Stomach (tissue), 9 donors: ENCODE results near the gene EMC1. TPM values are rescaled to one million over a fixed set of nuclear protein-coding genes. Genes with fewer than 3 reads are reported as not detected.
"Not testable (repeated sequence)": the region's sequence is repeated elsewhere in the genome, so short reads cannot be mapped to it uniquely, and the experiment has no call there.

Experiments used
- DNase-seq, 2 donors: peaks; one replicate each; pipeline versions ENCODE4 v3.0.0 to v3.0.0-alpha.2; 2013 to 2019
- H3K27ac ChIP-seq, 5 donors: fragments of 200-600 bp in 4 of 5; sonication (generic) in 4 of 5; one replicate each; pipeline ENCODE4 v1.5.1; 2013 to 2019; ENCODE audit warnings: mild to moderate bottlenecking in 1 of 5, moderate library complexity in 1 of 5
- H3K27me3 ChIP-seq, 3 donors: fragments of 200-600 bp; sonication (generic); one replicate each; pipeline ENCODE4 v1.5.1; 2017 to 2019; ENCODE audit warnings: mixed run types in 1 of 3
- H3K36me3 ChIP-seq, 4 donors: fragments of 200-600 bp; sonication (generic); 1 replicate in 3 of 4; 2 replicates in 1 of 4; pipeline ENCODE4 v1.5.1; 2016 to 2019
- H3K4me1 ChIP-seq, 4 donors: fragments of 200-600 bp; sonication (generic); one replicate each; pipeline ENCODE4 v1.5.1; 2016 to 2019
- H3K4me3 ChIP-seq, 4 donors: fragments of 200-600 bp; sonication (generic) in 3 of 4; one replicate each; pipeline ENCODE4 v1.5.1; 2016 to 2019; ENCODE audit warnings: mild to moderate bottlenecking in 1 of 4
- H3K9me3 ChIP-seq, 4 donors: fragments of 200-600 bp; sonication (generic); one replicate each; pipeline ENCODE4 v1.5.1; 2016 to 2019
- EP300 ChIP-seq: sonication (generic); formaldehyde crosslinking; IDR thresholded peaks from one replicate; pipeline ENCODE4 v1.6.1; 2017; ENCODE audit warnings: antibody characterized with exemption
- POLR2A ChIP-seq, 4 donors: fragments of 450-650 bp; IDR thresholded peaks; one replicate each; pipeline ENCODE4 v1.6.1; 2016; ENCODE audit warnings: antibody characterized with exemption in 4 of 4, control low read depth in 2 of 4, mild to moderate bottlenecking in 1 of 4, moderate library complexity in 1 of 4
- POLR2AphosphoS5 ChIP-seq, 3 donors: sonication (generic); formaldehyde crosslinking; IDR thresholded peaks; one replicate each; pipeline ENCODE4 v1.6.1; 2016; ENCODE audit warnings: antibody characterized with exemption in 3 of 3
- WGBS, 5 donors: extraction: QIAGEN DNeasy Blood & Tissue Kit in 3 of 5; methylation state at CpG; one replicate each; pipeline versions ENCODE4 v1.1.5 to v1.1.7; 2013 to 2018; 5-methylcytosine and 5-hydroxymethylcytosine counted together
- intact Hi-C: fragments of 100-400 bp; cut with DNase I; formaldehyde crosslinking; loops from one replicate; pipeline ENCODE4 v1.15.1; 2023; ENCODE audit warnings: low total_unique reads
- polyA plus RNA-seq, 3 donors: library from polyadenylated mRNA; stranded (reverse); fragments of 200-250 nt; gene quantifications; one replicate each; pipeline ENCODE4 v1.2.3, GENCODE V29; 2013
- total RNA-seq, 5 donors: library from RNA; depleted of rRNA; stranded (reverse); fragments of >200 nt; gene quantifications; one replicate each; pipeline versions ENCODE4 v1.1.0 to v1.2.3, GENCODE V29; 2014 to 2016
- TF ChIP-seq, protein P1 (sequence below), 7 experiments: fragments of 450-650 bp in 4 of 7; fragments of 200-600 bp in 3 of 7; sonication (generic) in 3 of 7; IDR thresholded peaks; one replicate each; pipeline ENCODE4 v1.5.1; 2016 to 2019; ENCODE audit warnings: antibody characterized with exemption in 7 of 7, control low read depth in 2 of 7, mild to moderate bottlenecking in 1 of 7
- donor health status: healthy with polysubstance abuse.
- donor health status: Bipolar disorder and iron deficiency.
- donor health status: healthy.

The EMC1 gene
- total and polyA plus RNA-seq, 8 donors, result 4.5 to 94.1 (median 34.4) TPM

DNA sequence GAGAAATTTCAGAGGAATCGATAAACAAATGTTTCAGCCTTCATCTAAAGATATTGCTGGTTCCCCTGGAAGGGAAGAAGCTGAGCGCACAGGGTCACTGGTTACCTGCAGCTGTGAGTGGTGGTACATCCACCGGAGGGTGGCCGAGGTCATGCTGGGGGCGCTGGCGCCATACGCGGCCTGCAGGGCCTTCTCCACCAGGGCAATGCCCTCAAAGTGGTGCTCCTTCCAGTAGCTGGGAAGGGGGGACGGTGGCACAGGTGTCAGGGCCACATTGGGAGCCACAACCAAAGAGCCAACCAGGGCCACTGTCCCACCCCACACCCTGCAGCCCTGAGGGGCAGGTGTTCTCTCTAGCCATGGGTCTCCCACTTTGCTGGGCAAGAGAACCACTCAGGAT is 32.6 kb upstream of the EMC1 start:
- Histone ChIP-seq H3K4me1 (peaks cover 0 to 22% (median 7%) of the 10 kb centered on the region in 4 donors), H3K4me3 (no peak overlapping the region), H3K36me3 (peaks cover 28 to 50% (median 44%) of the 10 kb centered on the region in 4 donors), H3K27me3 (no peaks in the 10 kb centered on the region), H3K9me3 (no peaks in the 10 kb centered on the region), H3K27ac (peak overlapping the region; percentile 26 to 84 (median 52))
- DNase-seq, result no peak
- intact Hi-C loops, result no loop called here
- TF ChIP-seq, protein P1, sequence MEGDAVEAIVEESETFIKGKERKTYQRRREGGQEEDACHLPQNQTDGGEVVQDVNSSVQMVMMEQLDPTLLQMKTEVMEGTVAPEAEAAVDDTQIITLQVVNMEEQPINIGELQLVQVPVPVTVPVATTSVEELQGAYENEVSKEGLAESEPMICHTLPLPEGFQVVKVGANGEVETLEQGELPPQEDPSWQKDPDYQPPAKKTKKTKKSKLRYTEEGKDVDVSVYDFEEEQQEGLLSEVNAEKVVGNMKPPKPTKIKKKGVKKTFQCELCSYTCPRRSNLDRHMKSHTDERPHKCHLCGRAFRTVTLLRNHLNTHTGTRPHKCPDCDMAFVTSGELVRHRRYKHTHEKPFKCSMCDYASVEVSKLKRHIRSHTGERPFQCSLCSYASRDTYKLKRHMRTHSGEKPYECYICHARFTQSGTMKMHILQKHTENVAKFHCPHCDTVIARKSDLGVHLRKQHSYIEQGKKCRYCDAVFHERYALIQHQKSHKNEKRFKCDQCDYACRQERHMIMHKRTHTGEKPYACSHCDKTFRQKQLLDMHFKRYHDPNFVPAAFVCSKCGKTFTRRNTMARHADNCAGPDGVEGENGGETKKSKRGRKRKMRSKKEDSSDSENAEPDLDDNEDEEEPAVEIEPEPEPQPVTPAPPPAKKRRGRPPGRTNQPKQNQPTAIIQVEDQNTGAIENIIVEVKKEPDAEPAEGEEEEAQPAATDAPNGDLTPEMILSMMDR (IDR thresholded peaks at IDR 0.05), result no peak
- TF ChIP-seq POLR2A (IDR thresholded peaks at IDR 0.05), result no peak
- TF ChIP-seq EP300, result no peak
- TF ChIP-seq POLR2AphosphoS5 (IDR thresholded peaks at IDR 0.05), result no peak
- WGBS, 5 donors, result 91 to 97% (median 97%) methylated on average over 8 to 9 of the region's 9 CpGs

DNA sequence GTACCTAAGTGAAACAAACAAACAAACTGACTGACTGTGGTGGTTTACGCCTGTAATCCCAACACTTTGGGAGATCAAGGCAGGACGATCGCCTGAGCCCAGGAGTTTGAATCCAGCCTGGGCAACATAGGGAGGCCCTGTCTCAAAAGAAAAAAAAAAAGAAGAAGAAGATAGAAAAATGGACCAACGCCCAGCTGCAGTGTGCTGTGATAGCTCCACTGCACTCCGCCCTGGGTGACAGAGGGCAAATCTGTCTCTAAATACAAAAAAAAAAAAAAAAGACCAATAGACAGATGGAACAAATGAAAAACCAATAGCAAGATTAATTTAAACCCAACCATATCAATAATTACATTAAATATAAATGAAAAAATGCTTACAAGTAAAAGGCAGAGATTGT is 23.3 kb upstream of the EMC1 start:
- WGBS, 5 donors, result 74 to 94% (median 87%) methylated on average over 4 to 5 of the region's 5 CpGs
- H3K9me3 ChIP-seq, result peaks cover 0 to 6% (median 0%) of the 10 kb centered on the region in 4 donors
- intact Hi-C loops, result no loop called here
- DNase-seq, result no peak
- peaks cover 9 to 27% (median 17%) of the 10 kb centered on the region in 4 donors for H3K4me1 ChIP-seq
- peaks cover 0 to 6% (median 3%) of the 10 kb centered on the region in 4 donors for H3K36me3 ChIP-seq
- no peak for TF ChIP-seq POLR2A (IDR thresholded peaks at IDR 0.05)
- TF ChIP-seq POLR2AphosphoS5 (IDR thresholded peaks at IDR 0.05), result no peak
- H3K27ac ChIP-seq, result peak overlapping the region; percentile 81 to 96 (median 82)
- H3K27me3 ChIP-seq, result peaks cover 0 to 11% (median 0%) of the 10 kb centered on the region in 3 donors
- H3K4me3 ChIP-seq, result no peak overlapping the region

DNA sequence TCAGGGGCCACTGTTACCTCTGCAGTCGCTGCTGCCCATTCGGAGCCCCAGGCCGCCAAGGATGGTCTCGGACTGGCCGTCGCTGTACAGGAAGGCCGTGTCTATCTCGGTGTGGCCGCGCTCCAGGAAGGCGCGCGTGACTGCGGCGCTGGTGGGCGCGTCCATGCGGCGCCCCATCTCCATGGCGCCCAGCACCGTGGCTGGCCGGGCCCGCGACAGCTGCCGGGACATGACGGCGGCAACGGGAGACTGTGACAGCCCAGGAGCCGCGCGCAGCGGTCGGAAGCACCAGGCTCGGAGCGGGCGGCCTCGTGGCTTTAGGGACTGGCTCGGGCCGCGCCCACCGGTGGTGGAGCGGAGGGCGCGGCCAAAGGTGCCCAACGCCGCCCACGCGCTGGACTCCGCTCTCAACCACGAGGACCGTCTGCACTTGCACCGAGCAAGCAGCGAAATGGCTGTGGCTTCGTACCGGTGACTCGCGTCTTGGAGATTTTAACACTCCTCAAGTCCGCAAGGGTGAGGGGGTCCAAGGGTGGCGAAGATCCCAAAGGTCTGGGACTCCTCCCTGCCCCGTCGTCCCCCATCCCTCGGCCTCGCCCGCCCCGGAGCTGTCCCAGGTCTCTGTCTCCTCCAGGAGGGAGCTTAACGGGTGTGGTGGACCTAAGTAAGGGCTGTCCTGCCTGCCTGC is 22.7 kb upstream of the EMC1 start:
- Histone ChIP-seq H3K27me3 (peaks cover 0 to 11% (median 0%) of the 10 kb centered on the region in 3 donors), H3K4me3 (peak overlapping the region; percentile 14 to 37 (median 29)), H3K27ac (peak overlapping the region; percentile 81 to 96 (median 82)), H3K4me1 (peaks cover 9 to 34% (median 21%) of the 10 kb centered on the region in 4 donors)
- H3K9me3 ChIP-seq, H3K36me3 ChIP-seq, intact Hi-C loops: not testable (repeated sequence)
- 4 to 16% (median 9%) methylated on average over 27 to 52 of the region's 66 CpGs for WGBS, 5 donors
- DNase-seq, result peak; percentile 68 to 69

DNA sequence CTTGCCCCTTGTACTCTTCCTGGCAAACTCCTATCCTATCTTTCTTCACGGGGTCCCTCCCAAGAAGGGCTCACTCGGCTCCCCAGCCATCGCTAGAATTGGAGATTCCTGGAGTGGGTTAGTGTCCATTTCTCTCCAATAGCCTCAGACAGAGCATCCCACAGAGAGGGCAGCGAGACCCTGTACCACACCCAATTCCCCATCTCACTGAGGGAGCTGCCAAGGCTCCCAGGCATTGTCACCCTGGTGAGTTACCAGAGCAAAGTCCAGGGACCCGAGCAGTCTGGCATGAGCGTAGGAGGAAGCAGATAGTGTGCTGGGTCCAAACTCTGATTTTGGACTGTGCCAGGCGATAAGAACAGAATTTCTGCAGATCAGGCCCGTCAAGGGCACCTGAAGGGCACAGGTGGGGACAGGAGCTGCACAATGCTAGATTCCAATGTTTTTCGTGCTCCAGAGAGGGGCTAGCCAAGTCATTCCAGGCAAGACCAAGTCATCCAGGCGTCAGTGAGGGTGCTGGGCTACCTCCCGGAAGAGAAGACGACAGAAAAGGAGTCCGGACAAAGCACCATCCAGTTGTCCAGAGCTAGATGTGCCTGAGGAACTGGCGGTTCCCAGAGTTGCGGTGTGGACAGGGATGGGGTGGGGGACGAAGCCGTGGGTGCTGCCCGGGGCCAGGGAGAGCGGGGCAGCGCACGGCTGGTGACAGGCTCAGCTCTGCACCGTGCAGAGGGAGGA is 22.0 kb upstream of the EMC1 start:
- Histone ChIP-seq H3K4me1 (peaks cover 9 to 35% (median 23%) of the 10 kb centered on the region in 4 donors), H3K9me3 (peaks cover 0 to 6% (median 0%) of the 10 kb centered on the region in 4 donors), H3K36me3 (peaks cover 3 to 16% (median 10%) of the 10 kb centered on the region in 4 donors), H3K4me3 (peak overlapping the region; percentile 14 to 37 (median 29)), H3K27ac (peak overlapping the region; percentile 81 to 96 (median 82)), H3K27me3 (peaks cover 0 to 11% (median 0%) of the 10 kb centered on the region in 3 donors)
- DNase-seq, result peak; percentile 38 to 82
- WGBS, 5 donors, result 33 to 56% (median 44%) methylated on average over 19 to 22 of the region's 22 CpGs
- intact Hi-C loops, result no loop called here
- TF ChIP-seq POLR2AphosphoS5 (IDR thresholded peaks at IDR 0.05) (peak in 2 of 3 donors; percentile 63 to 74), POLR2A (IDR thresholded peaks at IDR 0.05) (no peak), EP300 (no peak)

DNA sequence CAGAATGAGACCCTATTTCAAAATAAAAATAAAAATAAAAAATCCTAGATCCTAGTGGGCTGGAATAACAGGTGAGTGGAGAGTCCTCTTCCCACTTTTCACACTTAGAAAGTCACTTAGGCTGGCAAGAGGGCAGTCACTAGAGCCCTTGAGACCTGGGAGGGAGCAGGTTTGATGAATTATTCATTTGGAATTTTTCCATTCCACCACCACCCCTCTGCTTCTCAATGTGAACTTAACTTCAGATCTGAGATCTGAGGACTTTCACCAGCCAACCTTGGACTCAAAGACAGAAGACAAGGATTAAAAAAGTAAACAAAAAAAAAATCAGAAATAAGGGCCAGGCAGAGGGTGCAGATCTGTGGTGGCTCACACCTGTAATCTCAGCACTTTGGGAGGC is 20.7 kb upstream of the EMC1 start:
- no peak overlapping the region for H3K4me3 ChIP-seq
- H3K27ac ChIP-seq, result peak overlapping the region; percentile 81 to 96 (median 82)
- TF ChIP-seq POLR2AphosphoS5 (IDR thresholded peaks at IDR 0.05), result no peak
- no peak for TF ChIP-seq EP300
- no peak for TF ChIP-seq POLR2A (IDR thresholded peaks at IDR 0.05)
- TF ChIP-seq, protein P1 (IDR thresholded peaks at IDR 0.05), result no peak
- DNase-seq, result no peak
- H3K27me3 ChIP-seq, result peaks cover 0 to 11% (median 0%) of the 10 kb centered on the region in 3 donors
- peaks cover 0 to 6% (median 0%) of the 10 kb centered on the region in 4 donors for H3K9me3 ChIP-seq
- peaks cover 9 to 35% (median 23%) of the 10 kb centered on the region in 4 donors for H3K4me1 ChIP-seq
- intact Hi-C loops, result no loop called here
- H3K36me3 ChIP-seq, result peaks cover 8 to 19% (median 11%) of the 10 kb centered on the region in 4 donors
